ENCODE data around the gene WDR43. TPM values are rescaled to one million over a fixed set of nuclear protein-coding genes. Genes with fewer than 3 reads are reported as not detected.

The WDR43 gene
- total RNA-seq, 4 donors from 2014 or later: 15.8 to 399 (median 46.0) TPM

GRCh38 chr2:28901202-28901601 lies 6.7 kb downstream of the WDR43 start:
- peaks cover 0 to 10% (median 4%) of the 10 kb centered on the region in 4 donors for H3K36me3 ChIP-seq
- no peak overlapping the region for H3K27ac ChIP-seq
- no peak overlapping the region for H3K4me3 ChIP-seq
- H3K27me3 ChIP-seq: no peaks in the 10 kb centered on the region
- intact Hi-C loops (cut with DNase I; ENCODE audit: low total_unique reads) (no loop called here), in situ Hi-C loops (cut with MboI; ENCODE audit: low pct_ligation_motif_present in 1 of 4, low pct_unique_long_range_greater_than_20kb in 1 of 4, low sequenced_read_pairs in 3 of 4) (no loop called here)
- TF ChIP-seq POLR2AphosphoS5 (IDR thresholded peaks at IDR 0.05) (no peak), POLR2A (IDR thresholded peaks at IDR 0.05) (no peak)
- WGBS, 2 donors (ENCODE audit: low coverage in 1 of 2): 63 to 64% methylated on average over 2 of the region's 2 CpGs
- no peaks in the 10 kb centered on the region for H3K9me3 ChIP-seq
- peaks cover 6 to 23% (median 21%) of the 10 kb centered on the region in 4 donors for H3K4me1 ChIP-seq
- DNase-seq: no peak

GRCh38 chr2:28901841-28902240 lies 7.4 kb downstream of the WDR43 start:
- in situ Hi-C loops (cut with MboI; ENCODE audit: low pct_ligation_motif_present in 1 of 4, low pct_unique_long_range_greater_than_20kb in 1 of 4, low sequenced_read_pairs in 3 of 4): no loop called here
- Histone ChIP-seq H3K4me3 (no peak overlapping the region), H3K27me3 (no peaks in the 10 kb centered on the region), H3K4me1 (peaks cover 5 to 16% (median 14%) of the 10 kb centered on the region in 4 donors), H3K27ac (no peak overlapping the region), H3K9me3 (no peaks in the 10 kb centered on the region), H3K36me3 (peaks cover 0 to 13% (median 4%) of the 10 kb centered on the region in 4 donors)
- 70 to 80% methylated on average over 1 of the region's 1 CpG for WGBS, 2 donors (ENCODE audit: low coverage in 1 of 2)
- intact Hi-C loops (cut with DNase I; ENCODE audit: low total_unique reads): no loop called here
- no peak for TF ChIP-seq POLR2AphosphoS5 (IDR thresholded peaks at IDR 0.05)
- TF ChIP-seq EP300 (IDR thresholded peaks at IDR 0.05; ENCODE audit: low read depth): no peak
- no peak for TF ChIP-seq CTCF (IDR thresholded peaks at IDR 0.05)
- TF ChIP-seq POLR2A (IDR thresholded peaks at IDR 0.05): no peak
- no peak for DNase-seq

- intact Hi-C loops (cut with DNase I; ENCODE audit: low total_unique reads): no loop called here
- DNase-seq: no peak
- TF ChIP-seq EP300 (IDR thresholded peaks at IDR 0.05; ENCODE audit: low read depth) (no peak), POLR2AphosphoS5 (IDR thresholded peaks at IDR 0.05) (no peak), CTCF (IDR thresholded peaks at IDR 0.05) (no peak)
- in situ Hi-C loops (cut with MboI; ENCODE audit: low pct_ligation_motif_present in 1 of 4, low pct_unique_long_range_greater_than_20kb in 1 of 4, low sequenced_read_pairs in 3 of 4): no loop called here
- H3K27ac ChIP-seq: no peak overlapping the region
- peaks cover 0 to 15% (median 4%) of the 10 kb centered on the region in 4 donors for H3K36me3 ChIP-seq
- H3K9me3 ChIP-seq: no peaks in the 10 kb centered on the region
- no peaks in the 10 kb centered on the region for H3K27me3 ChIP-seq
- no peak overlapping the region for H3K4me3 ChIP-seq
- 94 to 100% methylated on average over 2 to 3 of the region's 3 CpGs for WGBS, 2 donors (ENCODE audit: low coverage in 1 of 2)
- H3K4me1 ChIP-seq: peaks cover 3 to 9% (median 7%) of the 10 kb centered on the region in 4 donors
Measured at GRCh38 chr2:28902584-28902983, 8.1 kb downstream of the WDR43 start.

GRCh38 chr2:28904295-28904694 lies 9.8 kb downstream of the WDR43 start:
- 64 to 78% methylated on average over 2 of the region's 2 CpGs for WGBS, 2 donors (ENCODE audit: low coverage in 1 of 2)
- intact Hi-C loops (cut with DNase I; ENCODE audit: low total_unique reads) (no loop called here), in situ Hi-C loops (cut with MboI; ENCODE audit: low pct_ligation_motif_present in 1 of 4, low pct_unique_long_range_greater_than_20kb in 1 of 4, low sequenced_read_pairs in 3 of 4) (no loop called here)
- no peak overlapping the region for H3K4me3 ChIP-seq
- H3K27me3 ChIP-seq: no peaks in the 10 kb centered on the region
- TF ChIP-seq CTCF (IDR thresholded peaks at IDR 0.05) (no peak), EP300 (IDR thresholded peaks at IDR 0.05; ENCODE audit: low read depth) (no peak), POLR2A (IDR thresholded peaks at IDR 0.05) (no peak), POLR2AphosphoS5 (IDR thresholded peaks at IDR 0.05) (no peak)
- H3K9me3 ChIP-seq: no peaks in the 10 kb centered on the region
- no peaks in the 10 kb centered on the region for H3K4me1 ChIP-seq
- DNase-seq: no peak
- H3K36me3 ChIP-seq: peaks cover 0 to 15% (median 4%) of the 10 kb centered on the region in 4 donors
- no peak overlapping the region for H3K27ac ChIP-seq

All from transverse colon (tissue), 4 donors.